ENCODE measurements around the gene ABCC4. TPM values are rescaled to one million over a fixed set of nuclear protein-coding genes. Genes with fewer than 3 reads are reported as not detected.

The ABCC4 gene
- total RNA-seq, 1 donor from 2014 or later = 20.9 TPM

DNA sequence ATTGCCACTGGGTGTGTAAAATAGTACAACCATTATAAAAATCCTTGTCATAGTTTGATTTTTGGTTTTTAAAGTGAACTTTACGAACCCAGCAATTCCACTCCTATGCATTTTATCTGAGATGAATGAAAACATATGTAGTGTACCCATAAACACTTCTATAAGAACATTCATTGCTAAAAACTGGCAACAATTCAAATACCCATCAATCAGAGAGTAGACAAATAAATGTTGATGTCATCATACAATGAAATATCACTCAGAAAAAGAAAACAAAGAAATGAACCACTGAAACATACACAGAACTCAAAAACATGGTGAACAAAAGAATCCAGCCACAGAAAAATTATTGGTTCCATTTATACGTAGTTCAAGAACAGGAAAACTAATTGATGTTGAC lies 202.3 kb downstream of the ABCC4 start:
- Mint-ChIP-seq H3K9me3 (peaks cover 18% of the 10 kb centered on the region), H3K36me3 (ENCODE audit: low read depth) (peaks cover 11% of the 10 kb centered on the region)

DNA sequence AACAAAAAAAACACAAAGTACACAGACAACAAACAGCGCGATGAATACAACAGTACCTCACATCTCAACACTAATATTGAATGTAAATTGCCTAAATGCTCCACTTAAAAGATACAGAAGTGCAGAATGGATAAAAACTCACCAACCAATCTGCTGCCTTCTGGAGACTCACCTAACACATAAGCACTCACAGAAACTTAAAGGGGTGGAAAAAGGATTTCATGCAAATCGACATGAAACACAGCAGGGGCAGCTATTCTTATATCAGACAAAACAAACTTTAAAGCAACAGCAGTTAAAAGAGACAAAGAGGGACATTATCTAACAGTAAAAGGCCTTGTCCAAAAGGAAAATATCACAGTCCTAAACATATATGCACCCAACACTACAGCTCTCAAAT lies 209.5 kb downstream of the ABCC4 start:
- intact Hi-C loops (cut with micrococcal nuclease) = no loop called here
- DNase-seq = no peak
- Mint-ChIP-seq H3K4me1 (peaks cover 5% of the 10 kb centered on the region), H3K36me3 (ENCODE audit: low read depth) (peaks cover 2% of the 10 kb centered on the region), H3K9me3 (peaks cover 24% of the 10 kb centered on the region), H3K4me3 (no peak overlapping the region), H3K27me3 (no peaks in the 10 kb centered on the region), H3K27ac (no peak overlapping the region)

More for the DNA sequence above, 202.3 kb downstream of the ABCC4 start:
- Mint-ChIP-seq H3K27ac (no peak overlapping the region), H3K4me3 (no peak overlapping the region), H3K4me1 (no peaks in the 10 kb centered on the region), H3K27me3 (no peaks in the 10 kb centered on the region)
- no peak for DNase-seq
- intact Hi-C loops (cut with micrococcal nuclease) = no loop called here

GRCh38 chr13:95087746-95088305 lies 213.4 kb downstream of the ABCC4 start:
- Mint-ChIP-seq H3K4me1 (peaks cover 5% of the 10 kb centered on the region), H3K9me3 (peaks cover 11% of the 10 kb centered on the region), H3K27me3 (no peaks in the 10 kb centered on the region), H3K36me3 (ENCODE audit: low read depth) (no peaks in the 10 kb centered on the region), H3K27ac (no peak overlapping the region), H3K4me3 (no peak overlapping the region)
- DNase-seq = no peak
- intact Hi-C loops (cut with micrococcal nuclease) = no loop called here

DNA sequence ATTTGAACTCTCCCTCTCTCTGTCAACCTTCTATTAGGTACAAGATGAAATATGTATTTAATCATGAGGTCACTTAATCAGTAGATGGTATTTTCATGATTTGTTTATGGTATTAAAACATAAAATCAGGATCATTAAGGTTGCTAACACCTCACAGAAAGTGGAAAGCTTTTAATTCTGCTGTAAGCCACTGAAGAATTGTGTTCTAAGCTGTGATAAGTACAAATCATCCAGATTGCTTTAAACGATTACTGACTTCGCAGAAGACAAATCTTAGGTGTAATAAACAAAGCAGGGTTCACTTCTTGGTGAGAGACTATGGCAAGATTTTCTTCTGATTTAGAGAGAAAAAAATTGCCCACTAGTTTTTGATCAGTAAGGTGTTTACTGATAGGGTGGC lies 214.5 kb downstream of the ABCC4 start:
- Mint-ChIP-seq H3K9me3 (peaks cover 5% of the 10 kb centered on the region), H3K4me3 (no peak overlapping the region), H3K27ac (no peak overlapping the region), H3K36me3 (ENCODE audit: low read depth) (no peaks in the 10 kb centered on the region), H3K27me3 (no peaks in the 10 kb centered on the region), H3K4me1 (peaks cover 5% of the 10 kb centered on the region)
- DNase-seq = no peak
- intact Hi-C loops (cut with micrococcal nuclease) = no loop called here

GRCh38 chr13:95083758-95084157 lies 217.5 kb downstream of the ABCC4 start:
- H3K36me3 Mint-ChIP-seq (ENCODE audit: low read depth) = no peaks in the 10 kb centered on the region
- H3K9me3 Mint-ChIP-seq = no peaks in the 10 kb centered on the region
- H3K27ac Mint-ChIP-seq = no peak overlapping the region
- DNase-seq = no peak
- H3K27me3 Mint-ChIP-seq = no peaks in the 10 kb centered on the region
- H3K4me1 Mint-ChIP-seq = peaks cover 5% of the 10 kb centered on the region
- intact Hi-C loops (cut with micrococcal nuclease) = no loop called here
- H3K4me3 Mint-ChIP-seq = no peak overlapping the region

- no peak for DNase-seq
- Mint-ChIP-seq H3K4me1 (peaks cover 4% of the 10 kb centered on the region), H3K4me3 (no peak overlapping the region), H3K36me3 (ENCODE audit: low read depth) (no peaks in the 10 kb centered on the region), H3K9me3 (no peaks in the 10 kb centered on the region), H3K27ac (no peak overlapping the region), H3K27me3 (no peaks in the 10 kb centered on the region)
- intact Hi-C loops (cut with micrococcal nuclease) = no loop called here
Measured at GRCh38 chr13:95083066-95083465, 218.2 kb downstream of the ABCC4 start.

DNA sequence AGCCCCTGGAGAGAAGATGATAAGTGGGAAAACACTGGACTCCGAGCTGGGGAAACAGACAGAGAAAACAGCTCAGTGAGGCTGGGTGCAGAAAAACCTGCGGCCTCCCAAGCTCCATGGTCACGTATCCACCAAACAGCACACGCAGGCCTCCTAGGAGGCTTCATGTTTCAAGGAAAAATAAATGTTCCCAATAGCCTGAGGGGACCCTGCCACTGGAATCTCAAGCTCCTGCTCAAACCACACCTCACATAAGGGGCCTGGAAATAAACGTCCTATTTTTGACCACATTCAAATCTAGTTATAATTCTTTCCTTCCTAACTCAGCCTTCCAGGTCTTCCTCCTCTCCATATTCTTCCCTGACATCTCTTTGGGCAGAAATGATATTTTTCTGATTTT lies 225.7 kb downstream of the ABCC4 start:
- no peaks in the 10 kb centered on the region for H3K27me3 Mint-ChIP-seq
- intact Hi-C loops (cut with micrococcal nuclease) = no loop called here
- no peaks in the 10 kb centered on the region for H3K9me3 Mint-ChIP-seq
- peaks cover 19% of the 10 kb centered on the region for H3K36me3 Mint-ChIP-seq (ENCODE audit: low read depth)
- H3K4me3 Mint-ChIP-seq = no peak overlapping the region
- no peak for DNase-seq
- H3K27ac Mint-ChIP-seq = no peak overlapping the region
- no peaks in the 10 kb centered on the region for H3K4me1 Mint-ChIP-seq

GRCh38 chr13:95074820-95075219 lies 226.4 kb downstream of the ABCC4 start:
- Mint-ChIP-seq H3K9me3 (no peaks in the 10 kb centered on the region), H3K36me3 (ENCODE audit: low read depth) (peaks cover 24% of the 10 kb centered on the region), H3K4me3 (no peak overlapping the region)

DNA sequence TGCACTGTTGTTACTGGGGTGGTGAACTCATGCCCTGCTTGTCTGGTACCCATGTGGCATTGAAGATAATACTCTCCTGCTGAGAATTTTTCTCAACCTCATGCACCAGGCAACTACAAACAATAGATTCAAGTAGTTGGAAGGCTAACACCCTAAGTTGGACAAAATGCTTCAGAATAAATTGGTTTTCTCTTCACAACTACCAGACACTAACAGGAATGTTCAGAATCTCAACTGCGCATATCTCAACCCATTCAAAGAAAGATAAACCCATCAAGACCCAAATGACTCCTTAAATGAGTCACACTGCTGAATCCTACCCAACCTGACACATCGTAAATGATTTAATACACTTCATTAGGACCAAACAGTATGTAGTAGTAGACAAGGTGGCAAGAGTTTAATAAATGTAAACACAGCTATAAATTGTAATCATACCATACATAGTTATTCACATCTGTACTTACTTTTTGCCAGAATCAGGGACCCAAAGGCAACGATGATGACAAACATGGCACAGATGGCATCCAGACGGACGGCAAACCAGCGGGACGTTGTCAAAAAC lies 227.4 kb downstream of the ABCC4 start:
- Mint-ChIP-seq H3K27ac (no peak overlapping the region), H3K36me3 (ENCODE audit: low read depth) (peaks cover 27% of the 10 kb centered on the region), H3K9me3 (no peaks in the 10 kb centered on the region), H3K27me3 (no peaks in the 10 kb centered on the region), H3K4me3 (no peak overlapping the region), H3K4me1 (no peaks in the 10 kb centered on the region)
- no peak for DNase-seq
- intact Hi-C loops (cut with micrococcal nuclease) = no loop called here

More at GRCh38 chr13:95074820-95075219, 226.4 kb downstream of the ABCC4 start:
- no peak for DNase-seq
- H3K27me3 Mint-ChIP-seq = no peaks in the 10 kb centered on the region
- intact Hi-C loops (cut with micrococcal nuclease) = no loop called here
- no peaks in the 10 kb centered on the region for H3K4me1 Mint-ChIP-seq
- H3K27ac Mint-ChIP-seq = no peak overlapping the region

- no peaks in the 10 kb centered on the region for H3K27me3 Mint-ChIP-seq
- intact Hi-C loops (cut with micrococcal nuclease) = no loop called here
- no peak overlapping the region for H3K4me3 Mint-ChIP-seq
- peaks cover 2% of the 10 kb centered on the region for H3K4me1 Mint-ChIP-seq
- DNase-seq = no peak
- H3K27ac Mint-ChIP-seq = no peak overlapping the region
- peaks cover 21% of the 10 kb centered on the region for H3K36me3 Mint-ChIP-seq (ENCODE audit: low read depth)
- H3K9me3 Mint-ChIP-seq = no peaks in the 10 kb centered on the region
Measured at GRCh38 chr13:95067303-95067702, 233.9 kb downstream of the ABCC4 start.

- DNase-seq = no peak
- H3K27me3 Mint-ChIP-seq = no peaks in the 10 kb centered on the region
- intact Hi-C loops (cut with micrococcal nuclease) = no loop called here
- H3K9me3 Mint-ChIP-seq = no peaks in the 10 kb centered on the region
- no peaks in the 10 kb centered on the region for H3K4me1 Mint-ChIP-seq
- H3K36me3 Mint-ChIP-seq (ENCODE audit: low read depth) = no peaks in the 10 kb centered on the region
- H3K4me3 Mint-ChIP-seq = no peak overlapping the region
- H3K27ac Mint-ChIP-seq = no peak overlapping the region
Measured at GRCh38 chr13:95060014-95060519, 241.2 kb downstream of the ABCC4 start.

GRCh38 chr13:95059306-95059705 lies 241.9 kb downstream of the ABCC4 start:
- intact Hi-C loops (cut with micrococcal nuclease) = no loop called here
- no peaks in the 10 kb centered on the region for H3K4me1 Mint-ChIP-seq
- no peaks in the 10 kb centered on the region for H3K27me3 Mint-ChIP-seq
- no peak overlapping the region for H3K27ac Mint-ChIP-seq
- H3K4me3 Mint-ChIP-seq = no peak overlapping the region
- no peaks in the 10 kb centered on the region for H3K36me3 Mint-ChIP-seq (ENCODE audit: low read depth)
- DNase-seq = no peak
- no peaks in the 10 kb centered on the region for H3K9me3 Mint-ChIP-seq

DNA sequence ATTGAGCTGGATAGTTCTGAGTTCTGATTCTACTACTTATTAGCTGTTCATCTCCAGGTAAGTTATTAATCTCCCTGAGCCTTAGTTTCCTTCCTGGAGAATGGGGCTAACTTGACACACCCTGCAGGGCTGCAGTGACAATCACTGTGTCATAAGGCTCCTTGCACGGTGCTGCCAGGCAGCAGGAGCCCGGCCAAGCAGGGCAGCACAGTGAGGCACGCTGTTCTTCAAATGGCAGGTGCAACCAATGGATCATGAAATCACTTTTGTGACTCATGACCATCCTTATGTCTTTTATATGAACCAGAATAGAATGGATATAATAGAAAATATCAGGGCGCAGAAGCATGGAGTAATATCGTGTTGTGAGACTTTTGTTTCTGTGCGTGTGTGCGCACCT lies 242.6 kb downstream of the ABCC4 start:
- Mint-ChIP-seq H3K4me1 (no peaks in the 10 kb centered on the region), H3K27me3 (no peaks in the 10 kb centered on the region), H3K4me3 (no peak overlapping the region), H3K36me3 (ENCODE audit: low read depth) (no peaks in the 10 kb centered on the region), H3K27ac (no peak overlapping the region), H3K9me3 (no peaks in the 10 kb centered on the region)
- no peak for DNase-seq
- intact Hi-C loops (cut with micrococcal nuclease) = no loop called here

- Mint-ChIP-seq H3K4me3 (no peak overlapping the region), H3K27me3 (no peaks in the 10 kb centered on the region), H3K36me3 (ENCODE audit: low read depth) (peaks cover 2% of the 10 kb centered on the region), H3K27ac (no peak overlapping the region), H3K9me3 (peaks cover 4% of the 10 kb centered on the region), H3K4me1 (peaks cover under 1% of the 10 kb centered on the region)
- intact Hi-C loops (cut with micrococcal nuclease) = no loop called here
- no peak for DNase-seq
Measured at GRCh38 chr13:95056266-95056665, 245.0 kb downstream of the ABCC4 start.

Data from activated CD4-positive, alpha-beta T cell treated with anti-CD3 and anti-CD28 coated beads, Interleukin-2, amount 10 ng/mL, durations not matched to agents 24 days and 14 days (primary cell).